Gastroesophageal sphincter (tissue), 3 donors: ENCODE results near the gene C5orf22.

Experiments
- POLR2A ChIP-seq, 2 donors: fragments of 450-650 bp; IDR thresholded peaks; one replicate each; pipeline ENCODE4 v1.6.1; 2017; ENCODE audit warnings: antibody characterized with exemption in 2 of 2, mild to moderate bottlenecking in 2 of 2, moderate library complexity in 1 of 2
- POLR2AphosphoS5 ChIP-seq: sonication (generic); formaldehyde crosslinking; IDR thresholded peaks from one replicate; pipeline ENCODE4 v1.6.1; 2017; ENCODE audit warnings: antibody characterized with exemption
- TF ChIP-seq, protein P1 (sequence below), 4 experiments: fragments of 200-600 bp in 2 of 4; fragments of 450-650 bp in 2 of 4; sonication (generic) in 1 of 4; IDR thresholded peaks; one replicate each; pipeline ENCODE4 v1.5.1; 2017 to 2019; ENCODE audit warnings: antibody characterized with exemption in 4 of 4, mild to moderate bottlenecking in 2 of 4, moderate library complexity in 2 of 4

DNA sequence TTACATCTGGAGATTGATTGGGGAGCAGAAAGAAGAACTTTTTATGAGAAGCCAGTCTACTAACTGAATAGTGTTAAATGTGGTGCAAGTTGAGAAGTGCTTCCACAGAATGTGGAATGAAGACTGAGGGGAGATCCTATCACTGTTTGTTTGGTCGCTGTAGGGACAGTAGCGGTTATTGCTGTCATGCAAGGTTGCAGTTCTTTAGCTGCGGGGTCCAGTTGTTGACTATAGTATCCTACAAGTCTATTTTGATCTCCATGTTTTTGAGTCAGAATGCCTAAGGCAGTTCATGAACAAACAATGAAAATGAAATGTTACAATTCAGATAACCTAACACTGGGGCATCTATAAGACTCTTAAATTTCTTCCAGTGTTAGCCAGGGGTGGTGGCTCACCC, 61.6 kb downstream of the C5orf22 start:
- no peak for TF ChIP-seq POLR2A (IDR thresholded peaks at IDR 0.05)
- TF ChIP-seq, protein P1, sequence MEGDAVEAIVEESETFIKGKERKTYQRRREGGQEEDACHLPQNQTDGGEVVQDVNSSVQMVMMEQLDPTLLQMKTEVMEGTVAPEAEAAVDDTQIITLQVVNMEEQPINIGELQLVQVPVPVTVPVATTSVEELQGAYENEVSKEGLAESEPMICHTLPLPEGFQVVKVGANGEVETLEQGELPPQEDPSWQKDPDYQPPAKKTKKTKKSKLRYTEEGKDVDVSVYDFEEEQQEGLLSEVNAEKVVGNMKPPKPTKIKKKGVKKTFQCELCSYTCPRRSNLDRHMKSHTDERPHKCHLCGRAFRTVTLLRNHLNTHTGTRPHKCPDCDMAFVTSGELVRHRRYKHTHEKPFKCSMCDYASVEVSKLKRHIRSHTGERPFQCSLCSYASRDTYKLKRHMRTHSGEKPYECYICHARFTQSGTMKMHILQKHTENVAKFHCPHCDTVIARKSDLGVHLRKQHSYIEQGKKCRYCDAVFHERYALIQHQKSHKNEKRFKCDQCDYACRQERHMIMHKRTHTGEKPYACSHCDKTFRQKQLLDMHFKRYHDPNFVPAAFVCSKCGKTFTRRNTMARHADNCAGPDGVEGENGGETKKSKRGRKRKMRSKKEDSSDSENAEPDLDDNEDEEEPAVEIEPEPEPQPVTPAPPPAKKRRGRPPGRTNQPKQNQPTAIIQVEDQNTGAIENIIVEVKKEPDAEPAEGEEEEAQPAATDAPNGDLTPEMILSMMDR (IDR thresholded peaks at IDR 0.05): no peak
- no peak for TF ChIP-seq POLR2AphosphoS5
